ENCODE measurements around the gene MBTD1. TPM values are rescaled to one million over a fixed set of nuclear protein-coding genes. Genes with fewer than 3 reads are reported as not detected.

Gene MBTD1
- total RNA-seq, 1 experiment from 2014 or later = 18.7 TPM

GRCh38 chr17:51170736-51171135, 89.1 kb downstream of the MBTD1 start:
- CTCF ChIA-PET = no interaction called here
- Histone ChIP-seq H3K4me1 (ENCODE audit: insufficient read depth, low read length, poor library complexity, severe bottlenecking) (peaks cover 13% of the 10 kb centered on the region), H3K9me3 (ENCODE audit: low read depth, low read length, poor library complexity, severe bottlenecking) (no peaks in the 10 kb centered on the region), H3K27me3 (replicated peaks; ENCODE audit: insufficient read depth, low read depth, low read length, poor library complexity) (no peaks in the 10 kb centered on the region), H3K4me3 (ENCODE audit: low read depth, low read length, poor library complexity, severe bottlenecking) (no peak overlapping the region), H3K36me3 (ENCODE audit: insufficient read depth, low read length, poor library complexity, severe bottlenecking) (peaks cover 45% of the 10 kb centered on the region), H3K27ac (ENCODE audit: low read depth, low read length, poor library complexity, severe bottlenecking) (no peak overlapping the region)
- POLR2A ChIA-PET (ENCODE audit: low non-redundant PET) = interaction anchor here (0.6 kb wide), 2 partner anchors 29 to 1561 kb away, joined by 7 to 8 read pairs; no protein-coding TSS in a partner anchor
- no TSS peak for BruUV-seq (replicated peaks)
- DNase-seq (ENCODE audit: low spot score) = no peak
- no peak for TF ChIP-seq EZH2 (IDR thresholded peaks at IDR 0.05; ENCODE audit: borderline replicate concordance, low read depth, low read length, poor library complexity, severe bottlenecking)
- no peak for TF ChIP-seq CTCF (conservative IDR thresholded peaks at IDR 0.05; ENCODE audit: low read depth, low read length)
- intact Hi-C loops (cut with micrococcal nuclease; ENCODE audit: unreplicated experiment) = no loop called here

- no TSS peak for BruUV-seq (replicated peaks)
- Histone ChIP-seq H3K27ac (ENCODE audit: low read depth, low read length, poor library complexity, severe bottlenecking) (no peak overlapping the region), H3K4me3 (ENCODE audit: low read depth, low read length, poor library complexity, severe bottlenecking) (no peak overlapping the region), H3K27me3 (replicated peaks; ENCODE audit: insufficient read depth, low read depth, low read length, poor library complexity) (no peaks in the 10 kb centered on the region), H3K4me1 (ENCODE audit: insufficient read depth, low read length, poor library complexity, severe bottlenecking) (peaks cover 17% of the 10 kb centered on the region), H3K9me3 (ENCODE audit: low read depth, low read length, poor library complexity, severe bottlenecking) (no peaks in the 10 kb centered on the region), H3K36me3 (ENCODE audit: insufficient read depth, low read length, poor library complexity, severe bottlenecking) (peaks cover 45% of the 10 kb centered on the region)
- ChIA-PET CTCF (no interaction called here), POLR2A (ENCODE audit: low non-redundant PET) (no interaction called here)
- intact Hi-C loops (cut with micrococcal nuclease; ENCODE audit: unreplicated experiment) = loop anchor here (5.0 kb wide), 1 partner anchor 302 kb away; the partner anchor contains the start of gene TOB1
- TF ChIP-seq CTCF (conservative IDR thresholded peaks at IDR 0.05; ENCODE audit: low read depth, low read length) (no peak), EZH2 (IDR thresholded peaks at IDR 0.05; ENCODE audit: borderline replicate concordance, low read depth, low read length, poor library complexity, severe bottlenecking) (no peak)
- no peak for DNase-seq (ENCODE audit: low spot score)
Measured at GRCh38 chr17:51169340-51169739, 90.5 kb downstream of the MBTD1 start.

- peak; percentile 78 for DNase-seq (ENCODE audit: low spot score)
- Histone ChIP-seq H3K4me1 (ENCODE audit: insufficient read depth, low read length, poor library complexity, severe bottlenecking) (peaks cover 17% of the 10 kb centered on the region), H3K36me3 (ENCODE audit: insufficient read depth, low read length, poor library complexity, severe bottlenecking) (peaks cover 50% of the 10 kb centered on the region), H3K27ac (ENCODE audit: low read depth, low read length, poor library complexity, severe bottlenecking) (peak overlapping the region; percentile 82), H3K4me3 (ENCODE audit: low read depth, low read length, poor library complexity, severe bottlenecking) (peak overlapping the region; percentile 64), H3K9me3 (ENCODE audit: low read depth, low read length, poor library complexity, severe bottlenecking) (no peaks in the 10 kb centered on the region), H3K27me3 (replicated peaks; ENCODE audit: insufficient read depth, low read depth, low read length, poor library complexity) (no peaks in the 10 kb centered on the region)
- CTCF ChIA-PET = no interaction called here
- intact Hi-C loops (cut with micrococcal nuclease; ENCODE audit: unreplicated experiment) = loop anchor here (5.0 kb wide), 1 partner anchor 300 kb away; the partner anchor contains the start of gene TOB1
- no peak for TF ChIP-seq EZH2 (IDR thresholded peaks at IDR 0.05; ENCODE audit: borderline replicate concordance, low read depth, low read length, poor library complexity, severe bottlenecking)
- TF ChIP-seq CTCF (conservative IDR thresholded peaks at IDR 0.05; ENCODE audit: low read depth, low read length) = peak; percentile 89
- POLR2A ChIA-PET (ENCODE audit: low non-redundant PET) = no interaction called here
- TSS peak; percentile 64 for BruUV-seq (replicated peaks)
Measured at GRCh38 chr17:51166987-51167931, 92.6 kb downstream of the MBTD1 start.
